Measurements from ENCODE around the gene MGMT. TPM values are rescaled to one million over a fixed set of nuclear protein-coding genes. Genes with fewer than 3 reads are reported as not detected.

The MGMT gene
- total and polyA plus RNA-seq, 2 of the 4 experiments (the other 2 are of a cell fraction), result 11.5 to 17.8 TPM

DNA sequence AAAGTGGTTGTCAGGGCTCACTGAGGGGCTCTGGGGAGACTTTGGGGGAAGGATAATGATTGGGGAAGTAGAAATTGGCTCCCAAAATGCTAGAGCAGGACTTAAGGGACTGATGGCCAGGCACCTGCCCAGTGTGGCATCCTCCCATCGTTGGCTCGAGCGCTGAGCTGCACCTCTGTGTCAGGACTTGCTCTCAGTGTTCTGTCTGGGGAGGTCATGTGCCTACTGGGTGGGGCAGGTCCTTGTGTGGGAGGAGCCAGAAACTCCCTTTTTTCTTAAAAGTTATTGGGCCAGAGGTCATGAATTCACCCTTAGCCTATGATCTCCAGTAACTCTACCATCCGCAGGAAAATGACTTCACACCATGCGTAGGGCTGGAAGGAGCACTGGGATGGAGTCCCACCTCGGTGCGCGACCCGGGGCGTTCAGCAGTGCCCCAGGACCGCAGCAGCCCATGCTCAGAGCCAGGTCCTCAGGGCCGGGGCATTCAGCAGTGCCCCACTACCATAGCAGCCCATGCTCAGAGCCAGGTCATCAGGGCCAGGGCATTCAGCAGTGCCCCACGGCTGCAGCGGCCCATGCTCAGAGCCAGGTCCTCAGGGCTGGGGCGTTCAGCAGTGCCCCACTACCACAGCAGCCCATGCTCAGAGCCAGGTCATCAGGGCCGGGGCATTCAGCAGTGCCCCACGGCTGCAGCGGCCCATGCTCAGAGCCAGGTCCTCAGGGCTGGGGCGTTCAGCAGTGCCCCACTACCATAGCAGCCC is 275.1 kb downstream of the MGMT start:
- Histone ChIP-seq H2BK15ac (ENCODE audit: low read depth, low read length) (no peak overlapping the region), H2AFZ (replicated peaks; ENCODE audit: low read length, poor library complexity) (no peak overlapping the region), H3K4me3 (ENCODE audit: insufficient read depth, low read depth, low read length) (no peak overlapping the region), H3K9me3 (ENCODE audit: control insufficient read depth, insufficient read depth, low read length) (peaks cover 31% of the 10 kb centered on the region), H3K18ac (ENCODE audit: low read depth, low read length) (no peak overlapping the region), H3K9me1 (ENCODE audit: insufficient read depth, low read length) (no peaks in the 10 kb centered on the region), H3K27me3 (ENCODE audit: control insufficient read depth, insufficient read depth, low read length) (no peaks in the 10 kb centered on the region), H2BK5ac (ENCODE audit: low read depth, low read length, poor library complexity, severe bottlenecking) (no peak overlapping the region), H3K14ac (replicated peaks; ENCODE audit: low read depth, low read length) (no peak overlapping the region), H2BK120ac (ENCODE audit: low read depth, low read length) (no peak overlapping the region), H2AK5ac (ENCODE audit: low read depth, low read length) (no peak overlapping the region), H4K5ac (ENCODE audit: low read depth, low read length) (no peak overlapping the region), H3K27ac (ENCODE audit: insufficient read depth, low read length) (no peak overlapping the region), H3K36me3 (ENCODE audit: control insufficient read depth, insufficient read depth, low read length) (no peaks in the 10 kb centered on the region), H3K4ac (ENCODE audit: low read depth, low read length) (no peak overlapping the region), H4K91ac (ENCODE audit: insufficient read depth, low read depth, low read length) (no peak overlapping the region), H3K79me1 (ENCODE audit: low read depth in 1 of 2, low read length in 2 of 2) (no peaks in the 10 kb centered on the region), H3K4me1 (ENCODE audit: control insufficient read depth, insufficient read depth, low read length) (no peaks in the 10 kb centered on the region), H2AK9ac (replicated peaks; ENCODE audit: low read depth, low read length, poor library complexity) (no peak overlapping the region), H4K20me1 (ENCODE audit: insufficient read depth, low read length) (no peaks in the 10 kb centered on the region), H3K4me2 (ENCODE audit: low read depth, low read length) (no peak overlapping the region), H2BK20ac (ENCODE audit: low read depth, low read length) (no peak overlapping the region), H3K9ac (ENCODE audit: low read depth, low read length) (no peak overlapping the region), H3K56ac (ENCODE audit: extremely low read depth, insufficient read depth, low read length) (no peak overlapping the region), H3K23ac (ENCODE audit: low read depth, low read length) (no peak overlapping the region), H4K8ac (ENCODE audit: low read depth in 2 of 2, low read length in 2 of 2) (no peak overlapping the region)
- POLR2A ChIA-PET (ENCODE audit: unreplicated experiment), result no interaction called here
- intact Hi-C loops (cut with micrococcal nuclease), result no loop called here
- CTCF ChIA-PET, result no interaction called here
- dilution Hi-C loops (cut with HindIII; ENCODE audit: low sequenced_read_pairs, unreplicated experiment), result no loop called here
- TF ChIP-seq, protein P1, sequence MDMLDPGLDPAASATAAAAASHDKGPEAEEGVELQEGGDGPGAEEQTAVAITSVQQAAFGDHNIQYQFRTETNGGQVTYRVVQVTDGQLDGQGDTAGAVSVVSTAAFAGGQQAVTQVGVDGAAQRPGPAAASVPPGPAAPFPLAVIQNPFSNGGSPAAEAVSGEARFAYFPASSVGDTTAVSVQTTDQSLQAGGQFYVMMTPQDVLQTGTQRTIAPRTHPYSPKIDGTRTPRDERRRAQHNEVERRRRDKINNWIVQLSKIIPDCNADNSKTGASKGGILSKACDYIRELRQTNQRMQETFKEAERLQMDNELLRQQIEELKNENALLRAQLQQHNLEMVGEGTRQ (IDR thresholded peaks at IDR 0.05; ENCODE audit: low read depth, low read length), result no peak
- TF ChIP-seq SMC3 (IDR thresholded peaks at IDR 0.05; ENCODE audit: low read depth, low read length) (no peak), RAD21 (IDR thresholded peaks at IDR 0.05; ENCODE audit: low read length) (no peak), FOS (IDR thresholded peaks at IDR 0.05; ENCODE audit: low read depth, low read length) (no peak), CEBPB (IDR thresholded peaks at IDR 0.05; ENCODE audit: low read depth, low read length) (no peak), MXI1 (IDR thresholded peaks at IDR 0.05; ENCODE audit: borderline replicate concordance, low read depth, low read length) (no peak), CTCF (conservative IDR thresholded peaks at IDR 0.05; ENCODE audit: low read depth, low read length) (no peak), MAFK (IDR thresholded peaks at IDR 0.05; ENCODE audit: low read depth, low read length) (no peak), RFX5 (IDR thresholded peaks at IDR 0.05; ENCODE audit: low read depth, low read length) (no peak), RCOR1 (IDR thresholded peaks at IDR 0.05; ENCODE audit: insufficient replicate concordance, low read length) (no peak), POLR2A (IDR thresholded peaks at IDR 0.05; ENCODE audit: low read depth, low read length) (no peak), BHLHE40 (IDR thresholded peaks at IDR 0.05; ENCODE audit: low read depth, low read length) (no peak), CHD1 (IDR thresholded peaks at IDR 0.05; ENCODE audit: low read depth, low read length) (no peak), NFE2L2 (IDR thresholded peaks at IDR 0.05; ENCODE audit: low read depth, low read length) (no peak), MAZ (IDR thresholded peaks at IDR 0.05; ENCODE audit: borderline replicate concordance, low read depth, low read length) (no peak)
- TF ChIP-seq, protein P2, sequence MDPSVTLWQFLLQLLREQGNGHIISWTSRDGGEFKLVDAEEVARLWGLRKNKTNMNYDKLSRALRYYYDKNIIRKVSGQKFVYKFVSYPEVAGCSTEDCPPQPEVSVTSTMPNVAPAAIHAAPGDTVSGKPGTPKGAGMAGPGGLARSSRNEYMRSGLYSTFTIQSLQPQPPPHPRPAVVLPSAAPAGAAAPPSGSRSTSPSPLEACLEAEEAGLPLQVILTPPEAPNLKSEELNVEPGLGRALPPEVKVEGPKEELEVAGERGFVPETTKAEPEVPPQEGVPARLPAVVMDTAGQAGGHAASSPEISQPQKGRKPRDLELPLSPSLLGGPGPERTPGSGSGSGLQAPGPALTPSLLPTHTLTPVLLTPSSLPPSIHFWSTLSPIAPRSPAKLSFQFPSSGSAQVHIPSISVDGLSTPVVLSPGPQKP (IDR thresholded peaks at IDR 0.05; ENCODE audit: borderline replicate concordance, low read depth, low read length), result no peak
- in situ Hi-C loops (cut with MboI; ENCODE audit: low sequenced_read_pairs), result no loop called here
- 95% methylated on average over 4 of the region's 19 CpGs; no CpG with 5 or more reads in 1 of the 2 experiments for WGBS, 2 experiments (ENCODE audit: extremely low coverage in 2 of 2, insufficient read length in 1 of 2)
- no TSS peak for BruUV-seq (replicated peaks)
- ATAC-seq (ENCODE audit: low read depth), result no peak
- no peak for DNase-seq

Data from IMR-90 (cell line).